Measurements from ENCODE around the gene DNAJB2. TPM values are rescaled to one million over a fixed set of nuclear protein-coding genes. Genes with fewer than 3 reads are reported as not detected.
"Not testable (repeated sequence)": the region's sequence is repeated elsewhere in the genome, so short reads cannot be mapped to it uniquely, and the experiment has no call there.

DNAJB2 gene
- total RNA-seq, 1 donor from 2014 or later = 77.5 TPM

DNA sequence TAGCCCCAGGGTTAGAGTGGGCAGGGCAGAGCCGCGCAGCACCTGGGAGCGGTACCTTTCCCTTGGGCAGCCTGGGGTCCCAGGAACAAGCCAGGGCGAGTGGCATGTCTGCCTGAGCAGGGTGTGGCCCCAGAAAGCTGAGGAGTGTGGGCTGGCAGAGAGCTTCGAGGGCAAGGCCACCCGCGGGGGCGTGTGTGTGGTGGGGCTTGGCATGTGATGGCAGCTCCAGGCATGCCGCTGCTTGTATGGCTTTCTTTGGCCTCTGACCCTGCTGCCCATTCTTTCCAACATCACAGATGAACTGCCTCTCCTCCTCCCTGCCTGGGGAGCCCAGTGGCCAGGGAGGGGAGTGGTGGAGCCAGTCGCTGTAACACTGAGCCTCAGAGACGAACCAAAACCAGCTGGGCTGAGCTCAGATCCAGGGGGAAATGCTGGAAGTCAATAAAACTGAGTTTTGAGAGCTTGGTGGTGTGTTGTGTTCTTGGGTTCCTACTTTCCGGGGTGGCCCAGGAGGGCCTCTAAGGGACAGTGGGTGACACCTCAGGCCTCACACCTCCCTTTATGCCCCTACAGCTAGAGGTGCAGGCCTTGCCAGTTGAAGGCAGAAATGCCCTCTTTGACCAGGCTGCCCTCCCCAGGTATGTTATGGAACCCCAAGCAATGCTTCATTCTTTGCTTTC, 7.4 kb downstream of the DNAJB2 start:
- H3K4me3 ChIP-seq = no peak overlapping the region
- peaks cover 46% of the 10 kb centered on the region for H3K36me3 ChIP-seq
- TF ChIP-seq, protein P1, sequence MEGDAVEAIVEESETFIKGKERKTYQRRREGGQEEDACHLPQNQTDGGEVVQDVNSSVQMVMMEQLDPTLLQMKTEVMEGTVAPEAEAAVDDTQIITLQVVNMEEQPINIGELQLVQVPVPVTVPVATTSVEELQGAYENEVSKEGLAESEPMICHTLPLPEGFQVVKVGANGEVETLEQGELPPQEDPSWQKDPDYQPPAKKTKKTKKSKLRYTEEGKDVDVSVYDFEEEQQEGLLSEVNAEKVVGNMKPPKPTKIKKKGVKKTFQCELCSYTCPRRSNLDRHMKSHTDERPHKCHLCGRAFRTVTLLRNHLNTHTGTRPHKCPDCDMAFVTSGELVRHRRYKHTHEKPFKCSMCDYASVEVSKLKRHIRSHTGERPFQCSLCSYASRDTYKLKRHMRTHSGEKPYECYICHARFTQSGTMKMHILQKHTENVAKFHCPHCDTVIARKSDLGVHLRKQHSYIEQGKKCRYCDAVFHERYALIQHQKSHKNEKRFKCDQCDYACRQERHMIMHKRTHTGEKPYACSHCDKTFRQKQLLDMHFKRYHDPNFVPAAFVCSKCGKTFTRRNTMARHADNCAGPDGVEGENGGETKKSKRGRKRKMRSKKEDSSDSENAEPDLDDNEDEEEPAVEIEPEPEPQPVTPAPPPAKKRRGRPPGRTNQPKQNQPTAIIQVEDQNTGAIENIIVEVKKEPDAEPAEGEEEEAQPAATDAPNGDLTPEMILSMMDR (IDR thresholded peaks at IDR 0.05; ENCODE audit: borderline replicate concordance) = no peak
- peaks cover 48% of the 10 kb centered on the region for H3K4me1 ChIP-seq
- H3K27ac ChIP-seq (replicated peaks) = no peak overlapping the region
- DNase-seq = no peak
- H3K9me3 ChIP-seq (replicated peaks) = no peaks in the 10 kb centered on the region
- no peaks in the 10 kb centered on the region for H3K27me3 ChIP-seq (ENCODE audit: low read depth)
- intact Hi-C loops (cut with micrococcal nuclease) = no loop called here

DNA sequence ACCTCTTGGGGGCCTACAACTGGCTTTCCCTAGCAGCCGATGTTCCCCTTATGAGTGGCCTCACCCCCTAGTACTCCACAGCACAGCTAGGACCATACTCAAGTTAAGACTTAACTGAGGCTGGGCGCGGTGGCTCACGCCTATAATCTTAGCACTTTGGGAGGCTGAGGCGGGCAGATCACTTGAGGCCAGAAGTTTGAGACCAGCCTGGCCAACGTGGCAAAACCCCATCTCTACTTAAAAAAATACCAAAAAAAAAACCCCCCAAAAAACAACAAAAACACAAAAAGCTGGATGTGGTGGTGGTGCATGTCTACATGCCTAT, 7.9 kb downstream of the DNAJB2 start:
- H3K4me3 ChIP-seq; intact Hi-C loops (cut with micrococcal nuclease); DNase-seq; H3K27ac ChIP-seq (replicated peaks); H3K27me3 ChIP-seq (ENCODE audit: low read depth); H3K9me3 ChIP-seq (replicated peaks): not testable (repeated sequence)
- Histone ChIP-seq H3K36me3 (peaks cover 41% of the 10 kb centered on the region), H3K4me1 (peaks cover 43% of the 10 kb centered on the region)

DNA sequence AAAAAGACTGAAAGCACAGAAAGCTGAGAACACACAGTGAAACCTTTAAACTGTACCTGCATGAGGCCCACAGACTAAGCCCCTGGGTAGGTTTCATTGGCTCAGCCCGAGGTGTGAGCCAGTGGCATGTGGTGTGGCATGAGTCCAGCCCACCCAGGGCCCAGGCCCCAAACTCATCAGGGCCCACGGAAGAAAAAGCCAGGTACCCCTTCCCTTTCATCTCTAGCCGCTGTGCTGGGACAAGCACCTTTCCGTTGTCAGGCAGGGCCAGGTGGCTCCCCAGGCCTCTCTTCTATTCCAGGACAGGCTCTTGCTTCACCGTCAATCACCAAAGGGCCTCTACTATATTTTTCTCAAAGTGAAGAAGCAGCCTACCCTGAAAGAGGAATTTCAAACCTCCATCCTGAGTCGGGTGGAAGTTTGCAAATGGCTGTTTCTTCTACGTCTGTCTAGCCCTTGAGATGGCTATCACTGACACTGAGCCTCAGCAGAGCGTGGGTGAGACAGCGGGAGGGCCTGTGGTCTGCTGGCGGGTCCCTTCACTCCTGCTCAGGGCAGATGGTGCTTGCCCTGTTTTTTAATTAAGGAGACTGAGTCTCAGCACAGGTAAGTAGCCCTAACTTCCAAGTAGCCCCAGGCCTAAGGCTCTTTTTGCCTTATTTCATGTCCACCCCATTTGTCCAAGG, 8.6 kb downstream of the DNAJB2 start:
- Histone ChIP-seq H3K36me3 (peaks cover 35% of the 10 kb centered on the region), H3K9me3 (replicated peaks) (no peaks in the 10 kb centered on the region), H3K27ac (replicated peaks) (no peak overlapping the region), H3K4me1 (peaks cover 38% of the 10 kb centered on the region), H3K4me3 (no peak overlapping the region), H3K27me3 (ENCODE audit: low read depth) (no peaks in the 10 kb centered on the region)
- TF ChIP-seq, protein P1 (IDR thresholded peaks at IDR 0.05; ENCODE audit: borderline replicate concordance) = no peak
- no peak for DNase-seq
- intact Hi-C loops (cut with micrococcal nuclease) = no loop called here

DNA sequence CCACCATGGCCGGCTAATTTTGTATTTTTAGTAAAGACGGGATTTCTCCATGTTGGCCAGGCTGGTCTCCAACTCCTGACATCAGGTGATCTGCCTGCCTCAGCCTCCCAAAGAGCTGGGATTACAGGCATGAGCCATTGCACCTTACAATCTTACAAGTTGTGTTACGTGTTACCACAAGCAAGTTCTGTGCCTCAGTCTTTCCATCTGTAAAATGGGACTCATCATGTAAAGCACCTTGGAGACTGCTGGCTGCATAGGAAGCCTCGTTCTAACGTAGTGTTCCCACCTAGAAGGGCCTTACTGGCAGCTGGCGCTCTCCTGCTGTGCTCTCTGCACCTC, 10.0 kb downstream of the DNAJB2 start:
- Histone ChIP-seq H3K9me3 (replicated peaks) (no peaks in the 10 kb centered on the region), H3K27ac (replicated peaks) (peak overlapping the region; percentile 66), H3K4me3 (no peak overlapping the region), H3K4me1 (peaks cover 30% of the 10 kb centered on the region), H3K36me3 (peaks cover 20% of the 10 kb centered on the region), H3K27me3 (ENCODE audit: low read depth) (no peaks in the 10 kb centered on the region)
- intact Hi-C loops (cut with micrococcal nuclease) = no loop called here
- no peak for DNase-seq
- TF ChIP-seq, protein P1 (IDR thresholded peaks at IDR 0.05; ENCODE audit: borderline replicate concordance) = no peak

DNA sequence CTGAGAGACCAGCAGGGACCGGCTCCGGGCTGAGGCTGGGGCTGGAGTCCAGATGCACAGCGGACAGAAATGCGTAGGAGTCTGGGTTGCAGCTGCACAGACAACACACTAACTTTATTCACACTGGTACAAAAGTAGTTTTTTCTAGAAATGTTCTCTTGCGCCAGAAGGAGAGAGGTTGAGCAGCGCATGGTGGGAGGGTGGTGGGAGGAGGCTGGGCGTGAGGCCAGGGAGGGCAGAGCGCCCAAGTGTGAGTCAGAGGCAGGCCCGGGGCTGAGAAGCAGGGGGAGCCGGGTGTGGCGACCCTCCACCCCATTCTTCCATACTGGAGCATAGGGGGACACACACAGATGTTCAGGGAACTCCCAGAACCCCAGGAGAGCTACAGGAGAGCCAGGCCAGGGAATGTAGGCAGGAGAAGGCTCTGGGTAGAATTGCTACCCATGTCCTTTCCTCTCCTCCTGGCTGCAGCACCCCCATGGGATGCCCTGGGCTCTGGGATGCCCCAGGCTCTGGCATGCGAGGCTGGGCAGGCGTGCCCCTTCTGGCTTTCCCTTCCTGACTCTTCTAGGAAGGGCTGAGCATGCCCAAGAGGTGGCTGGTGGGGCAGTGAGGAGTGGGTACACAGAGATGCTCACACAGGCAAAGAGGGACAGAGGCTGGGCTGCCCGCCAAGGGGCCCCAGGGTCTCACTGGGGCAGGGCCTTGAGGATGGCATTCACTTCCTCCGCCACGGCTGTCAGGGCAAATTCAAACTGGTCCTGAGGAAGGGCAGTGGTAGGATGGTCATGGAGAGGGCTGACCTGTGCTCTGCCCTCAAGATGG, 10.6 kb downstream of the DNAJB2 start:
- DNase-seq = peak; percentile 79
- Histone ChIP-seq H3K27ac (replicated peaks) (peak overlapping the region; percentile 66), H3K4me3 (no peak overlapping the region), H3K4me1 (peaks cover 32% of the 10 kb centered on the region), H3K36me3 (peaks cover 15% of the 10 kb centered on the region), H3K9me3 (replicated peaks) (no peaks in the 10 kb centered on the region), H3K27me3 (ENCODE audit: low read depth) (no peaks in the 10 kb centered on the region)
- intact Hi-C loops (cut with micrococcal nuclease) = no loop called here
- TF ChIP-seq, protein P1 (IDR thresholded peaks at IDR 0.05; ENCODE audit: borderline replicate concordance) = no peak
